22Rv1 (cell line): ENCODE results near the gene KIRREL3.

Source experiments
- H3K27ac ChIP-seq: fragments of 450-650 bp; 2 replicates; pipeline ENCODE4 v1.5.1; 2017
- CTCF ChIP-seq: fragments of 450-650 bp; IDR thresholded peaks from 2 replicates; pipeline ENCODE4 v1.5.1; 2017; ENCODE audit warnings: mild to moderate bottlenecking
- ZFX ChIP-seq: fragments of 450-650 bp; IDR thresholded peaks from 2 replicates; pipeline ENCODE4 v1.6.1; 2017; ENCODE audit warnings: antibody characterized with exemption, borderline replicate concordance

The KIRREL3 gene

GRCh38 chr11:126518071-126518971 lies 482.2 kb downstream of the KIRREL3 start:
- TF ChIP-seq CTCF, result no peak
- TF ChIP-seq ZFX, result no peak
- H3K27ac ChIP-seq, result no peak overlapping the region

GRCh38 chr11:126515501-126515900 lies 485.1 kb downstream of the KIRREL3 start:
- TF ChIP-seq CTCF (no peak), ZFX (no peak)
- H3K27ac ChIP-seq, result no peak overlapping the region

- H3K27ac ChIP-seq, result no peak overlapping the region
- TF ChIP-seq CTCF (no peak), ZFX (no peak)
These were observed 486.4 kb downstream of the KIRREL3 start for GRCh38 chr11:126514061-126514693.

GRCh38 chr11:126512741-126513715 lies 487.5 kb downstream of the KIRREL3 start:
- TF ChIP-seq ZFX, result no peak
- no peak for TF ChIP-seq CTCF
- H3K27ac ChIP-seq, result no peak overlapping the region

- H3K27ac ChIP-seq, result no peak overlapping the region
- no peak for TF ChIP-seq ZFX
- no peak for TF ChIP-seq CTCF
These were observed 488.3 kb downstream of the KIRREL3 start for GRCh38 chr11:126512251-126512650.

GRCh38 chr11:126511475-126512115 lies 489.0 kb downstream of the KIRREL3 start:
- H3K27ac ChIP-seq, result no peak overlapping the region
- no peak for TF ChIP-seq ZFX
- TF ChIP-seq CTCF, result no peak
